GM12801 (cell line): ENCODE measurements around the gene NPAS3.

ENCODE experiments used
- TF ChIP-seq, protein P1 (sequence below): IDR thresholded peaks from one replicate; pipeline ENCODE4 v1.5.1; 2011; ENCODE audit warnings: control low read depth; ENCODE audit not compliant: insufficient read length; ENCODE audit errors: extremely low read depth

Gene NPAS3

DNA sequence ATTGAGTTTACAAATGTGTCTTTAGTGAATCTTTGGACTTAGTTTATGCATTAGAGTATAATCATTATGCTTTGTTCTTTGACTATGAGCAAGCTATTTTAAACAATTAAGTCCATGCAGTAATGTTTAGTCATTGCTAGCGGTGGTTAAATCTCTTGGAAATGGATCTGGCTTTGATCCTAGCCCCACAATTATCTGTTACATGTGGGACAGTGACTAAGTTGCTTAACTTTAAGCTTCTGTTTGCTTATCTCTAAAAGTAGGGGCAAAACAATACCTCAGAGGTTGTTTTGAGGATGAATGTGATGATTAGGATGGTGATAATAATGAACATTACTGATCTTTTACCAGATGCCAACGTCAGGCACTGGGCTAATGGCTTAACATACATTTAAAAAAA lies 124.2 kb downstream of the NPAS3 start:
- TF ChIP-seq, protein P1, sequence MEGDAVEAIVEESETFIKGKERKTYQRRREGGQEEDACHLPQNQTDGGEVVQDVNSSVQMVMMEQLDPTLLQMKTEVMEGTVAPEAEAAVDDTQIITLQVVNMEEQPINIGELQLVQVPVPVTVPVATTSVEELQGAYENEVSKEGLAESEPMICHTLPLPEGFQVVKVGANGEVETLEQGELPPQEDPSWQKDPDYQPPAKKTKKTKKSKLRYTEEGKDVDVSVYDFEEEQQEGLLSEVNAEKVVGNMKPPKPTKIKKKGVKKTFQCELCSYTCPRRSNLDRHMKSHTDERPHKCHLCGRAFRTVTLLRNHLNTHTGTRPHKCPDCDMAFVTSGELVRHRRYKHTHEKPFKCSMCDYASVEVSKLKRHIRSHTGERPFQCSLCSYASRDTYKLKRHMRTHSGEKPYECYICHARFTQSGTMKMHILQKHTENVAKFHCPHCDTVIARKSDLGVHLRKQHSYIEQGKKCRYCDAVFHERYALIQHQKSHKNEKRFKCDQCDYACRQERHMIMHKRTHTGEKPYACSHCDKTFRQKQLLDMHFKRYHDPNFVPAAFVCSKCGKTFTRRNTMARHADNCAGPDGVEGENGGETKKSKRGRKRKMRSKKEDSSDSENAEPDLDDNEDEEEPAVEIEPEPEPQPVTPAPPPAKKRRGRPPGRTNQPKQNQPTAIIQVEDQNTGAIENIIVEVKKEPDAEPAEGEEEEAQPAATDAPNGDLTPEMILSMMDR = no peak

DNA sequence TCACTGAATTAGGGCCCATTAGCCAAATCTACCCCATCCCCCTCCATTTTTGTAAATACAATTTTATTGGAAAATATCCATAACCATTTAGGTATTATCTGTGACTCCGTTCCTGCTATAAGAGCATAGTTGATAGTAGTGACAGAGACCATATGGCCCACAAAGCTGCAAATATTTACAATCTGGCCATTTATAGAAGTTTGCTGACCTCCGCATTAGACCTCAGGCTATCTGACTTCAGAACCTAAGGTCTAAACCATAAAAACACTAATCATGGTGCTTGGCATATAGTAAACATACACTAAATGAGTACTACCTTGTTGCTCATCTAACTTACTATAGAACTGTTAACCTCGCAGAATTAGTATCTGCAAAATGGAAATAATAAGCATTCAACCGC lies 124.8 kb downstream of the NPAS3 start:
- TF ChIP-seq, protein P1 = no peak

DNA sequence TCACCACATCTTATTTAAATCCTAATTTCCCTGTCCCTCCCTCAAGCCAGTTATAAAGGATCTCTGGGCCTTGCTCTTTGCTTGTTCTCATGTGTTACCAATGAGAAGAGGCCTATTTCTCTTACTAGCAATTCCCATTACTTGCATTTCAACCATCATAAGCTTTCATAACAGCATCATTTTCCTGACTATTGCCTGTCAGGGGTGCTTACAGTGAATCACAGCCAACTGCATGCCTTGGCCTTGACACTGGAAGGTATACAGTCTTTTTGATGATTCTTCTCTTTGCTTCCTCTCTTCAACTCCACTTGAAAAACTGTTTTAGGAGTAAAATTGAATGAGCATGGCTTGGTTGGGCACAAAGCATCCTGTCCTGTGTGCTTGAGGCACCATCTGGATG lies 127.0 kb downstream of the NPAS3 start:
- TF ChIP-seq, protein P1 = no peak

DNA sequence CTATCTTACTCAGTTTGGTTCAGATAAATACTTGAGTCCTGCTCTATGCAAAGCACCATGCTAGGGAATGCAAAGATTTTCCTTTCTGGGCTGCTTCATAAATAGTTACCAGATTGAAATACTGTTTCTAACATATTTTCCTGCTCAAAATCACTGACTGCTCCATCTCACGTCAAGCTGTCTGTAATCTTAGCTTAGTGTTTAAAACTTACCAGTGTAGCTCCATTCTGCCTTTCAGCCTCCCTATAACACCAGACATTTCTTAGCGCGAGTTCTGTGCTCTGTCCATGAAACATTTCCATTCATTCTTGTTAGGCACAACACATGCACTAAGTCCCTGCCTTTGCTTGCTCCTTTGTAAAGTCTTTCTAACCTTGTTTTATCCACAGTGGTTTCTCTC lies 129.4 kb downstream of the NPAS3 start:
- TF ChIP-seq, protein P1 = no peak

DNA sequence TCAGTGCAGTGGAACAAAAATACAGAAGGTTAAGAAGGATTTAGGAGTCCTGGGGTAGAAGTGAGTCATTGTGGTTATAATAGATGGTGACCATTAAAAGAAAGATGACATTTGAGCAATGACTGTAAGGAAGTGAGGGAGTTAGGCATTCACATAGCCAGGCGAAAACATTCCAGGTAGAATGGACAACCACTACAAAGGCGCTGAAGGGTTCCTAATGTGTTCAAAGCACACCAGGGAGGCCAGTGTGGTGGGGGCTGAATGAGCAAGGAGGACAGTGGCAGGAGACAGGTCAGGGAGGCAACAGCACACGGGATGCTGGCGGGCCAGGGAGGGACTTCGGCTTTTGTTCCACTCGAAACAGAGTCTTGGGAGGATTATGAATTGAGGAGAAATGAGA lies 129.9 kb downstream of the NPAS3 start:
- TF ChIP-seq, protein P1 = no peak

DNA sequence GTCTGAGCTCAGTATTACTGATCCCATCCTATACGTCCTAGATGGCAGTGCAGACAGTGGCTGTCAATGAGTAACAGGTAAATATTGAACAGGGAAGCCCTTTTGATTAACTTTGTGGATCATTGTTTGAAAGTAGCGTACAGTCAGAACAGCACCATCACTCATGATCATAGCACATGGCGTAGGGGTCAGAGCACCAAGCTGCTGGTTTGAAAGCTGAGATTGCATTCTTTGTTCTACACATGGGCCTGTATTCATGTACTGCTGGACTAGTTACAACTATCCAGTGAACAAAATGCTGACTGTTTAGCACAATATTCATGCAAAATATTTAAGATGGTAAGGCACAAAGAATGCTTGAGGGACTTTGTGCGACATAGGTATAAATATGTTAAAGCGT lies 131.8 kb downstream of the NPAS3 start:
- TF ChIP-seq, protein P1 = no peak

DNA sequence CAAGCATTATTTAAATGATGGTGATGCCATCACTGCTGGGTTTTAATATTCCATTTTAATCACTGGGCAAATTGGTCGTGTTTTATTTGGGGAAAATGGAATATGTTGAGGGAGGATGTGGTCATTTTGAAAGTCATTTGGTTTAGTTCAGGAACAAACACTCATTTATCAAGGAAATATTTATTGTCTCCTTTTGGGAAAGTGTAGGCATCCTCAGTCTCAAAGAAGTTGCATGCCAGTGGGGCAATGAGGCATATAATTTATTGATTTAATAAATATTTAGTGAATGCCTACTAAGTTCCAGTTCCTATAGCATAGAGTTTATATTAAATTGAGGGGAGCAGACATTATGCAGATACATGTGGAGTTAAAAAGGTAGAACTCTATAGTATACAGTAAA lies 134.3 kb downstream of the NPAS3 start:
- TF ChIP-seq, protein P1 = no peak

DNA sequence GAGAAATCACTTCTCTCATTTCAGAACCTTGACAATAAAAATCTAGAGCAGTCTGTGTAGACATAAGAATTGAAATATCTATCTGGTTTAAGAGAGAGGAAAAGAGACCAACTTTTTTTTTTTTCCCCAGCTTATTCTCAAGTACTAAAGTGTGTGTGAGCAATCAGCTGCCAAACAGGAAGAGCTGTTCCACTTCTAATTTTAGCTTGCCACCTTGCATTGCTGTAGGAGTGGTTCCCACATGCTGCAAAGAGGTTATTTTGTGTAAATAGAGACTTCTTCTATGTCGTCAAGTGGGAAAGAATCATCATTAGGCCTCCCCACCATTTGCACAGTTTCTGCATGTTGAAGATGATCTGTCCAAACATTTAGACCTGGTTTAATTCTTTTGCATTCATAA lies 142.6 kb downstream of the NPAS3 start:
- TF ChIP-seq, protein P1 = no peak
